Measurements from ENCODE around the gene CAPN12. TPM values are rescaled to one million over a fixed set of nuclear protein-coding genes. Genes with fewer than 3 reads are reported as not detected.

Gene CAPN12
- total and polyA plus RNA-seq, 2 of the 4 experiments (the other 2 are of a cell fraction) = 0.18 to 0.97 TPM

GRCh38 chr19:38686530-38686888, 57.8 kb downstream of the CAPN12 start (continued):
- no peak for TF ChIP-seq MXI1 (IDR thresholded peaks at IDR 0.05; ENCODE audit: borderline replicate concordance, low read depth, low read length)
- no peak for TF ChIP-seq NFE2L2 (IDR thresholded peaks at IDR 0.05; ENCODE audit: low read depth, low read length)

DNA sequence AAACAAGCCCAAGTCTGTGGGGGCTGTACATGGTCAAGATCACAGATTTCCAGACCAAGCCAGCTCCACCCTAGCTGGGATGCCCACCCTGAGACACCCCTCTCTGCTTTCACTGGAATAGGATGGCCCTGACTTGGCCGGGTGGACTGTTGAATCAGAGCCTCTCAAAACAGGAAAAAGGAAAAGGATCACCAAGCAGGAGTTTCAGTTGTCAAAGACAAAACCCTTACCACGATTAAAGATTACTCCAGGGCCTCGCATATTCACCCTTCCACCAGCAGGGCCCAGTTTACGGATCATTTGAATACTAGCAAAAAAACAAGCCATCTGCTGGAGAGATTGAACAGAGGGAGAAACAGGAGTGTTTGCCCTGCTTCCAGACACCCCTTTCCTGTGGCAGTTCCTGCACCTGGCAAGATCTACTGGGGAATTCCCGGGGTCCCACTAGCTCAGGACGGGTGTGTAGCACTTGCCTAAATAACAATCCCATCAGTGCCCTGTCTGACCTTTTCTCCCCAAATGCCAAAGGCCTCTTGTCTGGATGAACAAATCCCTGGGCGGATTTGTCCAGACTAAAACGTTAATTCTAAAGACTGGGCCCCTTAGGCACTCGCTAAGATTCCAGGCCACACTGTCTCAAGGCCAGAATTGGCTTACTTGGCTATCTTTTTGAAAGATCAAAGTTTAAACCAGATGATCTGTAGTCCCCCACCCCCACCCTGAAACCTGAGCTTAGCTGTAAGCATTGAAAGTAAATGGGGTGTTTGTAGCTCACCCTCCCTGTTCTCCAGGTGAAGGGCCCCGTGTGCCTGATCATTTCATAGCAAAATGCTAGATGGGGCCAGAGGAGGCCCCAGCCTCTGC, 58.4 kb downstream of the CAPN12 start:
- H2BK15ac ChIP-seq (ENCODE audit: low read depth, low read length) = peak overlapping the region; percentile 95; the same call in 2 of the 3 replicates
- H3K14ac ChIP-seq (replicated peaks; ENCODE audit: low read depth, low read length) = peak overlapping the region; percentile 78
- peak overlapping the region; percentile 48 for H2AK9ac ChIP-seq (replicated peaks; ENCODE audit: low read depth, low read length, poor library complexity)
- H3K79me1 ChIP-seq (ENCODE audit: low read depth in 1 of 2, low read length in 2 of 2) = peaks cover 8 to 84% of the 10 kb centered on the region in 2 experiments
- H4K5ac ChIP-seq (ENCODE audit: low read depth, low read length) = peak overlapping the region; percentile 97
- peak overlapping the region; percentile 73 to 81 for H4K8ac ChIP-seq (ENCODE audit: low read depth in 2 of 2, low read length in 2 of 2)
- in situ Hi-C loops (cut with MboI; ENCODE audit: low sequenced_read_pairs) (no loop called here), intact Hi-C loops (cut with micrococcal nuclease) (loop anchor here (5.0 kb wide), 1 partner anchor 34 kb away; no protein-coding TSS in a partner anchor), dilution Hi-C loops (cut with HindIII; ENCODE audit: low sequenced_read_pairs, unreplicated experiment) (no loop called here)
- H3K4me3 ChIP-seq (ENCODE audit: insufficient read depth, low read depth, low read length) = no peak overlapping the region
- H2AFZ ChIP-seq (replicated peaks; ENCODE audit: low read length, poor library complexity) = no peak overlapping the region
- H3K9ac ChIP-seq (ENCODE audit: low read depth, low read length) = peak overlapping the region; percentile 26
- H3K36me3 ChIP-seq (ENCODE audit: control insufficient read depth, insufficient read depth, low read length) = peaks cover 10% of the 10 kb centered on the region
- peak overlapping the region; percentile 97 for H2BK5ac ChIP-seq (ENCODE audit: low read depth, low read length, poor library complexity, severe bottlenecking)
- peaks cover 27% of the 10 kb centered on the region for H3K9me1 ChIP-seq (ENCODE audit: insufficient read depth, low read length)
- H3K27ac ChIP-seq (ENCODE audit: insufficient read depth, low read length) = peak overlapping the region; percentile 73
- WGBS, 2 experiments (ENCODE audit: extremely low coverage in 2 of 2, insufficient read length in 1 of 2) = 55% methylated on average over 4 of the region's 10 CpGs; no CpG with 5 or more reads in 1 of the 2 experiments
- peak overlapping the region; percentile 85 for H2BK120ac ChIP-seq (ENCODE audit: low read depth, low read length)
- H3K27me3 ChIP-seq (ENCODE audit: control insufficient read depth, insufficient read depth, low read length) = no peaks in the 10 kb centered on the region
- H2BK20ac ChIP-seq (ENCODE audit: low read depth, low read length) = peak overlapping the region; percentile 16; the same call in 1 of the 2 replicates
- H4K20me1 ChIP-seq (ENCODE audit: insufficient read depth, low read length) = peaks cover 35% of the 10 kb centered on the region
- peak overlapping the region; percentile 93 for H3K4ac ChIP-seq (ENCODE audit: low read depth, low read length)
- BruUV-seq (replicated peaks) = no TSS peak
- H2AK5ac ChIP-seq (ENCODE audit: low read depth, low read length) = peak overlapping the region; percentile 99
- no peaks in the 10 kb centered on the region for H3K9me3 ChIP-seq (ENCODE audit: control insufficient read depth, insufficient read depth, low read length)
- CTCF ChIA-PET = no interaction called here
- DNase-seq = peak; percentile 73
- H3K56ac ChIP-seq (ENCODE audit: extremely low read depth, insufficient read depth, low read length) = peak overlapping the region; percentile 75
- H4K91ac ChIP-seq (ENCODE audit: insufficient read depth, low read depth, low read length) = peak overlapping the region; percentile 88
- peak; percentile 13 for ATAC-seq (ENCODE audit: low read depth)
- H3K23ac ChIP-seq (ENCODE audit: low read depth, low read length) = peak overlapping the region; percentile 95
- POLR2A ChIA-PET (ENCODE audit: unreplicated experiment) = no interaction called here
- peak overlapping the region; percentile 70 for H3K18ac ChIP-seq (ENCODE audit: low read depth, low read length)
- 0 out of 2 replicates have a peak overlapping the region, but pooled peaks have one; percentile 2 for H3K4me2 ChIP-seq (ENCODE audit: low read depth, low read length)
- H3K4me1 ChIP-seq (ENCODE audit: control insufficient read depth, insufficient read depth, low read length) = peaks cover 41% of the 10 kb centered on the region
- peak; percentile 48 for TF ChIP-seq RAD21 (IDR thresholded peaks at IDR 0.05; ENCODE audit: low read length)
- TF ChIP-seq CTCF (conservative IDR thresholded peaks at IDR 0.05; ENCODE audit: low read depth, low read length) = peak; percentile 67
- TF ChIP-seq NFE2L2 (IDR thresholded peaks at IDR 0.05; ENCODE audit: low read depth, low read length) = no peak
- TF ChIP-seq CHD1 (IDR thresholded peaks at IDR 0.05; ENCODE audit: low read depth, low read length) = no peak
- TF ChIP-seq USF2 (IDR thresholded peaks at IDR 0.05; ENCODE audit: low read depth, low read length) = no peak
- no peak for TF ChIP-seq BHLHE40 (IDR thresholded peaks at IDR 0.05; ENCODE audit: low read depth, low read length)
- no peak for TF ChIP-seq ELK1 (IDR thresholded peaks at IDR 0.05; ENCODE audit: borderline replicate concordance, low read depth, low read length)
- no peak for TF ChIP-seq CEBPB (IDR thresholded peaks at IDR 0.05; ENCODE audit: low read depth, low read length)
- no peak for TF ChIP-seq POLR2A (IDR thresholded peaks at IDR 0.05; ENCODE audit: low read depth, low read length)
- TF ChIP-seq SMC3 (IDR thresholded peaks at IDR 0.05; ENCODE audit: low read depth, low read length) = peak; percentile 30

Data from IMR-90 (cell line).